SU-DHL-6 (cell line): ENCODE data around the gene YKT6.

Source experiments
- H2AFZ ChIP-seq: fragments of 200-600 bp; sonication (generic); 2 replicates; pipeline ENCODE4 v1.6.1; 2014; ENCODE audit warnings: low read depth, mild to moderate bottlenecking, moderate library complexity, mixed read lengths, antibody characterized with exemption, low read length; ENCODE audit not compliant: severe bottlenecking
- H3F3A ChIP-seq: fragments of 200-600 bp; shearing (Covaris generic); 2 replicates; pipeline ENCODE4 v1.6.0; 2016; ENCODE audit warnings: antibody characterized with exemption, mild to moderate bottlenecking; ENCODE audit not compliant: insufficient read depth
- H3K27ac ChIP-seq: fragments of 200-600 bp; sonication (generic); 2 replicates; pipeline ENCODE4 v1.5.1; 2016; ENCODE audit warnings: low read depth, mild to moderate bottlenecking, low read length, moderate library complexity, mixed read lengths
- H3K27me3 ChIP-seq: fragments of 200-600 bp; sonication (generic), shearing (Covaris generic); 2 replicates; pipeline ENCODE4 v1.6.0; 2014; ENCODE audit warnings: mild to moderate bottlenecking, low read length
- H3K36me3 ChIP-seq: fragments of 200-600 bp; sonication (generic); 2 replicates; pipeline ENCODE4 v1.6.1; 2014; ENCODE audit warnings: mild to moderate bottlenecking, low read length, mixed read lengths
- H3K4me2 ChIP-seq: fragments of 300-600, 200-600 bp; shearing (Covaris generic), sonication (generic); 2 replicates; pipeline ENCODE4 v1.6.0; 2014; ENCODE audit warnings: low read length, low read depth, mild to moderate bottlenecking; ENCODE audit not compliant: poor library complexity, severe bottlenecking
- H3K4me3 ChIP-seq: fragments of 200-600 bp; sonication (generic); 2 replicates; pipeline ENCODE4 v1.5.1; 2014; ENCODE audit warnings: antibody characterized with exemption, low read length, mild to moderate bottlenecking, mixed read lengths; ENCODE audit not compliant: insufficient read depth, poor library complexity, severe bottlenecking
- H3K79me2 ChIP-seq: fragments of 200-600 bp; sonication (generic); 2 replicates; pipeline ENCODE4 v1.6.1; 2014; ENCODE audit warnings: mild to moderate bottlenecking, low read length, moderate library complexity; ENCODE audit not compliant: insufficient read depth
- H3K9ac ChIP-seq: fragments of 200-600 bp; sonication (generic); 2 replicates; pipeline ENCODE4 v1.7.0; 2014; ENCODE audit warnings: mild to moderate bottlenecking, low read length
- H3K9me2 ChIP-seq: fragments of 200-600 bp; sonication (generic); replicated peaks from 2 replicates; pipeline ENCODE4 v1.6.1; 2014; ENCODE audit warnings: low read length; ENCODE audit not compliant: insufficient read depth
- H3K9me3 ChIP-seq: fragments of 200-600 bp; sonication (generic); 2 replicates; pipeline ENCODE4 v1.6.1; 2014; ENCODE audit warnings: low read length, mixed read lengths; ENCODE audit not compliant: insufficient read depth
- H4K20me1 ChIP-seq: fragments of 200-600 bp; sonication (generic); 2 replicates; pipeline ENCODE4 v1.6.1; 2014; ENCODE audit warnings: low read depth, mild to moderate bottlenecking, antibody characterized with exemption, low read length, moderate library complexity, mixed read lengths
- CTCF ChIP-seq: fragments of 200-600 bp; sonication (generic); IDR thresholded peaks from one replicate; pipeline ENCODE4 v1.5.1; 2017; ENCODE audit warnings: antibody characterized with exemption, mild to moderate bottlenecking, low read length, moderate library complexity; ENCODE audit not compliant: insufficient read depth, poor library complexity, severe bottlenecking
- EZH2phosphoT487 ChIP-seq: fragments of 200-600 bp; sonication (generic), shearing (Covaris generic); conservative IDR thresholded peaks from 2 replicates; pipeline ENCODE4 v1.6.1; 2018; ENCODE audit warnings: mild to moderate bottlenecking, antibody characterized with exemption, low read length, moderate library complexity, mixed read lengths

YKT6 gene

DNA sequence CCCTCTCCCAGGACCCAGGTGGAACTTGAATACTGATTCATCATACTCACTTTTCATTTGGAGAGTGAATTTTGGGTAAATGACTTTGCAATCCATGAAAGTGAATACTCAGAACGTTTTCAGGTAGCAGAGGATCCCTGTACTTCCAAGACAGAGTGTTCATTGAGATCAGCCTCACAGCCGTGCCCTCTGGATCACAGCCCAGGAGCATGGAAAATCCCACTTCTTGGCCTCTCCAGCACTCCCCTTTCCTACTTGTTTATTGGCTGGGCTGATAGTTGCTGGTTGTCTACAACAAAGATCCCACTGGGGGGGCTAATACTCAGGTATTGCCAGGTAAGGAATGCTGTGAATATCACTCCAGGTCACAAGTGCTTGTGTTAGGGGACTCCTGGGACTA, 17.4 kb upstream of the YKT6 start:
- TF ChIP-seq EZH2phosphoT487 (no peak), CTCF (no peak)
- H3K36me3 ChIP-seq, result no peaks in the 10 kb centered on the region
- no peaks in the 10 kb centered on the region for H3F3A ChIP-seq
- no peak overlapping the region for H3K27ac ChIP-seq
- peaks cover 18% of the 10 kb centered on the region; the same call in 1 of the 2 replicates for H3K9me3 ChIP-seq
- H3K79me2 ChIP-seq, result no peaks in the 10 kb centered on the region
- no peaks in the 10 kb centered on the region for H4K20me1 ChIP-seq
- H2AFZ ChIP-seq, result no peak overlapping the region
- no peak overlapping the region for H3K4me3 ChIP-seq
- H3K9ac ChIP-seq, result no peak overlapping the region
- 0 out of 2 replicates have a peak, but pooled peaks cover 5% of the 10 kb centered on the region for H3K27me3 ChIP-seq
- no peaks in the 10 kb centered on the region for H3K9me2 ChIP-seq
- no peak overlapping the region for H3K4me2 ChIP-seq

DNA sequence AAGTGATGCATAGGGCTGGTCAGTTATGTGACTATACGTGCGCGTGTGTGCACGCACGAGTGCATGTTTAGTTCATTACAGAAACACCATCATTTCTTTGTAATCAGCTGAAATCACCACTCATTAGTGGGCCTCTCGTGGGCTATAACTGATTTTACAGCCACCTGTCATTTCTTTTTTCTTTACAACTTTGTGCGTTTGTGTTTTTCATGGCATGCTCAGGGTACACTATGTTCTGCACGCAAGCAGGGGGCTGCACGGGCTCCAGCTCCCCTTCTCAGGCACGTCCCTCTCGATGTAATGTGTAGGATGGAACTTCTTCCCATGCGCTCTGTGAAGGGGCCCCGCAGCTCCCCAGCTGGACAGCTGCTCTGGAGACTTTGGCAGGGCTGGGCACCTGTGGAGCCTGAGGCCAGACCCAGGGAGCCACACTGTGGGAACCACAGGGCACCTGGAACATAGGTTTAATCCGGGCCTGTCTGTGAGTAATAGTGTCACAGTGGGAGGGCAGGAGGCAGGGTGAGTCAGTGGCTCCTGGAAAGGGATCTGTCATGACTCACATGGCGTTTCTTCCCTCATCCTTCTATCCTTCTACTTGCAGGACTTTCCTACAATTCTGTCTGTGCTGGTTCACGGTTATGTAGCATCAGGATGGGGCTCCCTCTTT, 16.4 kb upstream of the YKT6 start:
- Histone ChIP-seq H3F3A (no peaks in the 10 kb centered on the region), H3K9ac (no peak overlapping the region), H4K20me1 (no peaks in the 10 kb centered on the region), H3K4me2 (no peak overlapping the region), H3K4me3 (no peak overlapping the region), H3K79me2 (no peaks in the 10 kb centered on the region), H3K9me2 (no peaks in the 10 kb centered on the region), H3K27me3 (0 out of 2 replicates have a peak, but pooled peaks cover 5% of the 10 kb centered on the region), H2AFZ (no peak overlapping the region), H3K36me3 (no peaks in the 10 kb centered on the region), H3K9me3 (peaks cover 18% of the 10 kb centered on the region; the same call in 1 of the 2 replicates), H3K27ac (no peak overlapping the region)
- TF ChIP-seq CTCF (no peak), EZH2phosphoT487 (no peak)

DNA sequence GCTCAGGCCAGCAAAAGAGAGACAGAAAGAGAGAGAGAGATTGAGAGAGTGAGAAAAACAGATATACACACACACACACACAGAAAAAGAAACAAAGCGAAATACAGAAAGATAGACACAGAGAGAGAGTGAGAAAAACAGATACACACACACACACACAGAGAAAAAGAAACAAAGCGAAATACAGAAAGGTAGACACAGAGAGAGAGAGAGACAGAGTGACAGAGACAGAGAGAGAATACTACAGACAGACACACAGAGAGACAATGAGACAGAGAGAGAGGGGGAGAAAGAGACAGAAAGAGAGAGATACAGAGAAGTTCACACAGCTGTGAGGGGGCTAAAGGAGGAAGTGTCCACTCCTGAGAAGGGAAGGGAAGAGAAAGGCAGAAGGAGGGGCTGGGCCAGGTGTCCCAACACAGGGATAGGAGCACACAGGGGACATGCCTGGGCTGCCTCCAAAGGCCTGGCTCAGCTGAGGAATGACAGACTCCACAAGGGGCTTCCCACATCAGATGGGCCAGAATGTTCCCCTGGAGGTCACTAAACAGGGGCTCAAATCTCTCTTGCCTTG, 15.8 kb upstream of the YKT6 start:
- H3K4me3 ChIP-seq, result no peak overlapping the region
- no peak overlapping the region for H2AFZ ChIP-seq
- no peak for TF ChIP-seq CTCF
- TF ChIP-seq EZH2phosphoT487, result no peak
- no peak overlapping the region for H3K27ac ChIP-seq
- H3F3A ChIP-seq, result no peaks in the 10 kb centered on the region
- no peaks in the 10 kb centered on the region for H3K36me3 ChIP-seq
- H3K79me2 ChIP-seq, result no peaks in the 10 kb centered on the region
- H3K9me3 ChIP-seq, result peaks cover 18% of the 10 kb centered on the region; the same call in 1 of the 2 replicates
- H4K20me1 ChIP-seq, result no peaks in the 10 kb centered on the region
- H3K9me2 ChIP-seq, result no peaks in the 10 kb centered on the region
- no peak overlapping the region for H3K9ac ChIP-seq
- 0 out of 2 replicates have a peak, but pooled peaks cover 5% of the 10 kb centered on the region for H3K27me3 ChIP-seq
- H3K4me2 ChIP-seq, result no peak overlapping the region
